C4-2B (cell line): ENCODE data around the gene TTC21B.

ENCODE experiments used
- CTCF ChIP-seq: fragments of 450-650 bp; conservative IDR thresholded peaks from 2 replicates; pipeline ENCODE4 v1.5.1; 2017; ENCODE audit warnings: mild to moderate bottlenecking
- ZFX ChIP-seq: fragments of 450-650 bp; IDR thresholded peaks from 2 replicates; pipeline ENCODE4 v1.6.1; 2017

- TF ChIP-seq CTCF (no peak), ZFX (no peak)
Observed at GRCh38 chr2:165985120-165985519, 31.5 kb upstream of the TTC21B start.
